Measurements from ENCODE around the gene SNRNP48.

The SNRNP48 gene

DNA sequence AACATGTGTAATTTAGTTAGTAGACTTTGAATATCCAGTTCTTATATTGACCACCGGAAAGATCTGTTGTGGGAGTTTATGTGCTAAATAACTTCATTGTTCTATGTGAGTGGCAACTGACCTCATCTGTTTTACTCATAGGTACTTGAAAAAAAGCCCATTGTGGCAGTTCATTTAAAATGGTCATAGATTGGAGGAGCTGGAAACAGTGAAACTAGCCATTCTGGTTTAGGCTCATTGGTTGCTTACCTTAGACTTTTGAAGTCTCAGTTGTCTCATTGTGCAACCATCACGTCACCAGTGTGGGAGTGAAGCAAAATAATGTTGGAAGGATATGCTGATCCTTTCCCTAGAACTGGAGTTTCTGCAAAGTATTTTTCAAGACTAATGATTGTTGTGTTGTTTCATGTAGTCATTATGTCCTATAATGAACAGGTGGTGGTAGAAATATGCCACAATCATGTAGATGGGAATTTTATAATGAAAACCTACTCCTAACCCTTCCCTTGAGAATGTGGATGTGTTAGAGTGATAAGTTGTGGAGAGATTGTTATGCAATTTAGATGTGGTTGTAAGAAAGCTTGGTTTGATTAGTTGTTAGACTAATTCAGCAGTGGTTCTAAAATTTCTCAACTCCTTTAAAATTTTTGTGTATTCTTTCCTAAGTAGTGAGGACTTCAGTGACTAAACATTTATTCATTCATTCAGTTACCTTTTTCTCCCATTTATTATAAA lies 30.2 kb upstream of the SNRNP48 start:
- no peak for DNase-seq

DNA sequence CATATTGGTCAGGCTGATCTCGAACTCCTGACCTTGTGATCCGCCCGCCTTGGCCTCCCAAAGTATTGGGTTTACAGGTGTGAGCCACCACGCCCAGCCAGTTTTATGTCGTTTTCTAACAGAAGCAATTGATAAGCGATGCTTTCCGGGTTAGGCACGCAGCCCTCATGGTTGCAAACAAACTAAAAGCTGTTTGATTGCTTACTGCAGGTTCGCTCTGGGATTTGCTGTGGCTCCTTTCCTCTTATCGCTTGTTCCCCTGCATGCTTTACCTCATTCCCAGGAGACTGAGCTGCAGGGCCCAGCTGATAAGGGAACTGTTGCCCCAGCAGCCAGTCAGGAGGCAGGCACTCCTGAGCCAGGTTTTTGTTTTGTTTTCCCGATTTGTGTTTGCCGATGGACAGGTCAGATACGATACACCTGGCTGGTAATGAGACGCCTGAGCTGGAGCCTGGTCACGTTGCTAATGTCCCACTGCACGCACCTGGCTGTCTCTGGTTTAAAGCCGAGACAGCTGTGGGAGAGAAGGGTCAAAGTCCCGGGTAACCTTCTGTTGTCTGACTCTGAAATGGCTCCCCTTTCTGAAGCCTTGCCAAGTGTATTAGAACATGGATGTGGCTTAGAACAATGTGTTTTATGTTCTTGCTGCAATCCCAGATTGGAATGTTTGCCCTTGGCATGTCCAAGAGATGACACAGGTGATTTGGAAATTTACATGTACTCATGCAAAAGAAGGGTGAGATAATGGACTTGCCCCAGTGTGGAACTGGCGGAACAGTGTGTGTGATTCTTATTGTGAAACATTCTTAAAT lies 28.6 kb upstream of the SNRNP48 start:
- no peak for DNase-seq

DNA sequence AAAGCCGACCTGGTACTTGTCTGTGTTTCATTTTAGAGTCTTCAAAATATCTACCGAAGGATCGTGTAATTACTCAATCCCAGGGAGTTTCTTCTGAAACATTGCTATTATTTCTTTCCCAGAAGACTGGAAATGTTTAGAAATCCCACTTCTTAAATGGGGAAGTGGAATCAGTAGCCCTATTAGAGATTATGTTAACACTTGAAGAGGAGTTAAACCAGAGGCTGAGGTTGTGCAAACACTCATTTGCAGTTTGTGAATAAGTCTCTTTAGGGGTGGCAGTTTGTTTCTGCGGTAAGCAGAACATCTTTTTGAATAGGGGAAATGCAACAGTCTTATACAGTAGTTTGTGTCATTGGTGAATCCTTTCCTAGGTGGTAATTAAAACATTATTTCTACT lies 27.2 kb upstream of the SNRNP48 start:
- no peak for DNase-seq

DNA sequence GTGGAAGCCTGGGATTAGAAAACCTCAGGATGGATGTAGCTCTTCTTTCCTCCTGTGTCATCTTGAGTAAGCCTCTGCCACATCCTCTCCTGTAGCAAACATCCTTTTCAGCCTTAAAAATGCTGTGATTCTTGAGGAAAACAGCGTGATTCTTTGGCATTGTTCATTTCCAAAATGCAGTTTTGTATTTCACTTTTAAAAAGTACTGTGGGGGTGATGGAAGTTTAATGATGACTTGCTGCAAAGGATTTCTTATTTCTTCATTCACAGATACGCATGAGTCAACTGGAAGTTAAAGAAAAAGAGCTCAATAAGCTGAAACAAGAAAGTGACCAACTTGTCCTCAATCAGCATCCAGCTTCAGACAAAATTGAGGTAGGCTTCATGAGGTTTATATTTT lies 23.9 kb upstream of the SNRNP48 start:
- DNase-seq, result no peak

DNA sequence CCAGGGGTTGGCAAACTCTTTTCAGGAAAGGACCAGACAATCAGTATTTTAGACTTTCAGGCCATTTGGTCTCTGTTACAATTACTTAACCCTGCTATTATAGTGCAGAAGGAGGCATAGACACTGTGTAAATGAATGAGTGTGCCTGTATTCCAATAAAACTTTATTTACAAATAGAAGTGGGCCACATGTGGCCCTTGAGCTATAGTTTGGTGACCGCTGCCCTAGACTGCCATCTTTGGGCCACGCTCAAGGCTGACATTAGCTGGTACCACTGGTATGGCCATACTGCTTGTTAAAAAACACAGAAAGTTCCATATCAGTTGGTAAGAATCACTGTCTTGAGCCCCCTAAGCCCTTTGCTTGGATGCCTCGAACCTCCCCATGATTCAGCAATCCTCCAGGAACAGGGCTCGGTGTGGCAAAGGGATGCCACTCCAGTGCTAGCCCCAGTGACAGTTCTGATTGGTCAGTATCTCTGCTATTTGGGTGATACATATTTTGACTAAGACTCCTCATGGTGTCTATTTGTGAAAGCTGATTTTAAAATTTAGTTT lies 23.3 kb upstream of the SNRNP48 start:
- DNase-seq, result no peak

DNA sequence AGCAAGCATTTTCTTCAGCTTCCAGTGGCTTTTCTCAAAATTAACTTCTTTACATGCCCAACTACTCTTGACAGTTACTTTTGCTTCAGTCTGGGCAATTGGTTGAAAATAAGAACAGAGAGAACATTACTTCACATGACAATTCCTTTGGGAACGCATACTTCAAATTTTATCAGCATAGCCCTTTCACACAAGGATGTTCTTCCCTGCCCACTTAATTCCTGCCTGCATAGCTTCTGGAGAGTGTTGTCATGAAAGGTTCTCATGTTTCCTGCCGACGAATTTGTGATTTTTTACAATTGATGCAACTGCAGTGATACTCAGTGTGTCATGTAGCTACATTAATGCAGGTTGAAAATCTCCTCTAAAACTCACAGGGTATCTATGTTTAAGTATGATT lies 22.0 kb upstream of the SNRNP48 start:
- DNase-seq, result no peak

DNA sequence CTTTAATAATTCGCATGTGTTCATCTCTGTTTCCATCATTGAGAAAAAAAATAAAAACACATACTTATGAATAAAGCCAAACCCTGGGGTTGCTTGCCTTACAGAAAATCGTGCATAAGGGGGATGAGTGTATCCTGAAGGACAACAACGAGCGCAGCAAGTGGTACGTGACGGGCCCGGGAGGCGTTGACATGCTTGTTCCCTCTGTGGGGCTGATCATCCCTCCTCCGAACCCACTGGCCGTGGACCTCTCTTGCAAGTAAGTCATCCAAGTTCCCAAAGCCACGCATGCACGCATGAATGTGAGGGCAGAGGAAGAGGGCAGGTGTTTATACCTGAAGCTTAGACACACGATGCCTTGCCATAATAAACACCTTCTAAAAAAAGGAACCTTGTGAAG lies 20.9 kb upstream of the SNRNP48 start:
- no peak for DNase-seq

DNA sequence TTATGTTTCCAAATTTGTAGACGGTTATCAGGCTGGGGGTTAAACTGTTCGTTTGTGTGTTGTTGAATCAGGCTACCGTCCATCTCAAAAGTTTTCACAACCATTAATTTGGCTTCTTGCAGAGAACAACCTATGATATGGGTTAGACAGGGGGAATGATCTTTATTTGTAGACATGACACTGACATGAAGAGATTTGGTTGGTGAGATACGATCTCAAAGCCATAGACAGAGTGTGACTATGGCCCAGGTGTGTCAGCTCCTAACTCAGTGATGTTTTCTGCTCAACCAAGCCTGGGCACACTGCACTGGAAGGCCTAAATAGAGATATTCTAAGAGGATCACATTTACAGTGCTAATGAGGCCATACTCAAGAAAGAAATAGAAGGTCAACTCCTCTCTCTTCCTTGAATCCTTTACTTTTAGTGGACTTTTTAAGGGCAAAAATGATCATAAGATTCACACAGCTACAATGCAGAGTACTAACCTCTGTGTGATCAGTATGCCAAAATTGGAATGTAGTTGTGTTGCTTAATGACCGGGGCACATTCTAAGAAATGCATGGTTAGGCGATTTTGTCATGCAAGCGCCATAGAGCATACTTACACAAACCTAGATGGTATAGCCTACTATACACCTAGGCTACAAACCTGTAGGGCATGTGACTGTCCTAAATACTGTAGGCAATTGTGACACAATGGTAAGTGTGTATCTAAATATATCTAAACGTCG lies 17.6 kb upstream of the SNRNP48 start:
- no peak for DNase-seq

DNA sequence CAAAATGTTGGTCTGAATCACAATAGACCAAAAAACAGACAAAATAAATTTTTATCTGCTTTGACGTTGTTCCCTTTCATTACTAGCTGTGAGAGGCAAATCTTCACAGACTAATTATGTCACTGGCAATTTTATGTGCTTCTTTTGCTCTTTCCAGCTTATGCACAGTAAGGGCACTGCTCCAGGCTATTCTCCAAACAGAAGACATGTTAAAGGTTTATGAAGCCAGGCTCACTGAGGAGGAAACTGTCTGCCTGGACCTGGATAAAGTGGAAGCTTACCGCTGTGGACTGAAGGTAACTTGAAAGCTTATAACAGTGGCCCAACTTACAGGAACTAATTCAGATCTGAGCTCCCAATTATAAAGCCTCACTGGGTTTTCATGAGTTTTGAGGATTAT lies 15.5 kb upstream of the SNRNP48 start:
- DNase-seq, result no peak

DNA sequence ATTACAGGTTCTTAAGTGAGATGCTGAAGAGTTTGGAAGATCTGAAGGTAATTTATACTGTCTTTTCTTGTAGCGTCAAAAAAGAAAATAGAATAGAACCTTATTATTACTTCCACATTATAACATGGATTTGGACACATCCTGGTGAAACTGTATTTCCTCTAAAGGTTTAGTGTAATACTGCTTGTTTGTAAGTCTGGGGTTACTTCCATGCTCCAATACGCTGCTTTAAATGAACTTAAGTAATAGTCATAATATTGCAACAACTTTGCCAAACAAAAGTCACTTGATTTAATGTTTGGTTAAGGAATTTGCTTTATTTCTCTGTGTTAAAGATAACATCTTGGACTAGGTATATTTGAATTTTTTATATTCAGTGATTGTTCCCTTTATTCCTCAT lies 11.5 kb upstream of the SNRNP48 start:
- DNase-seq, result no peak

DNA sequence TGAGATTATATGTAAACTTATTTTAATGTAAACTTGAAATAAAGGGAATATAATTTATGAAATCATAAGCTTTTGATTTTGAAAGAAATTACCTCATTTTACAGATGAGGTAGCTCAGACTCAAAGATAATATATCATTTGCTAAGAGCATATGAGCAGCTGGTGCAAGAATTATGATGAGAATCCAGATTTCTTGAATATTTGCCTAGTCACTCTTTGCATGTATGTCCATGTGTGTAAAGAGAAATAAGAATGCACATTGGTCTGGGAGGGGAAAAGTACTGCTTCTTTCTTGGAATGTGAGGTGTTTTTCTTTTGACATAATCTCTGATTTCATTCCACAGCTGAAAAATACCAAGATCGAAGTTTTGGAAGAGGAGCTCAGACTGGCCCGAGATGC lies 11.1 kb upstream of the SNRNP48 start:
- DNase-seq, result no peak

DNA sequence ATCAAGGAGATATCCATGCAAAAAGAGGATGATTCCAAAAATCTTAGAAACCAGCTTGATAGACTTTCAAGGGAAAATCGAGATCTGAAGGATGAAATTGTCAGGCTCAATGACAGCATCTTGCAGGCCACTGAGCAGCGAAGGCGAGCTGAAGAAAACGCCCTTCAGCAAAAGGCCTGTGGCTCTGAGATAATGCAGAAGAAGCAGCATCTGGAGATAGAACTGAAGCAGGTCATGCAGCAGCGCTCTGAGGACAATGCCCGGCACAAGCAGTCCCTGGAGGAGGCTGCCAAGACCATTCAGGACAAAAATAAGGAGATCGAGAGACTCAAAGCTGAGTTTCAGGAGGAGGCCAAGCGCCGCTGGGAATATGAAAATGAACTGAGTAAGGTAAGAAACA lies 10.1 kb upstream of the SNRNP48 start:
- DNase-seq, result no peak

DNA sequence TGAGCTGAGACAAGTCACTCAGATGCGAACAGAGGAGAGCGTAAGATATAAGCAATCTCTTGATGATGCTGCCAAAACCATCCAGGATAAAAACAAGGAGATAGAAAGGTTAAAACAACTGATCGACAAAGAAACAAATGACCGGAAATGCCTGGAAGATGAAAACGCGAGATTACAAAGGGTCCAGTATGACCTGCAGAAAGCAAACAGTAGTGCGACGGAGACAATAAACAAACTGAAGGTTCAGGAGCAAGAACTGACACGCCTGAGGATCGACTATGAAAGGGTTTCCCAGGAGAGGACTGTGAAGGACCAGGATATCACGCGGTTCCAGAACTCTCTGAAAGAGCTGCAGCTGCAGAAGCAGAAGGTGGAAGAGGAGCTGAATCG lies 9.5 kb upstream of the SNRNP48 start:
- DNase-seq, result no peak

DNA sequence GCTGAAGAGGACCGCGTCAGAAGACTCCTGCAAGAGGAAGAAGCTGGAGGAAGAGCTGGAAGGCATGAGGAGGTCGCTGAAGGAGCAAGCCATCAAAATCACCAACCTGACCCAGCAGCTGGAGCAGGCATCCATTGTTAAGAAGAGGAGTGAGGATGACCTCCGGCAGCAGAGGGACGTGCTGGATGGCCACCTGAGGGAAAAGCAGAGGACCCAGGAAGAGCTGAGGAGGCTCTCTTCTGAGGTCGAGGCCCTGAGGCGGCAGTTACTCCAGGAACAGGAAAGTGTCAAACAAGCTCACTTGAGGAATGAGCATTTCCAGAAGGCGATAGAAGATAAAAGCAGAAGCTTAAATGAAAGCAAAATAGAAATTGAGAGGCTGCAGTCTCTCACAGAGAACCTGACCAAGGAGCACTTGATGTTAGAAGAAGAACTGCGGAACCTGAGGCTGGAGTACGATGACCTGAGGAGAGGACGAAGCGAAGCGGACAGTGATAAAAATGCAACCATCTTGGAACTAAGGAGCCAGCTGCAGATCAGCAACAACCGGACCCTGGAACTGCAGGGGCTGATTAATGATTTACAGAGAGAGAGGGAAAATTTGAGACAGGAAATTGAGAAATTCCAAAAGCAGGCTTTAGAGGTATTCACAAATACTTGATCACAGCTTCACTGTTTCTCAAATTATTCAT lies 8.9 kb upstream of the SNRNP48 start:
- DNase-seq, result no peak

DNA sequence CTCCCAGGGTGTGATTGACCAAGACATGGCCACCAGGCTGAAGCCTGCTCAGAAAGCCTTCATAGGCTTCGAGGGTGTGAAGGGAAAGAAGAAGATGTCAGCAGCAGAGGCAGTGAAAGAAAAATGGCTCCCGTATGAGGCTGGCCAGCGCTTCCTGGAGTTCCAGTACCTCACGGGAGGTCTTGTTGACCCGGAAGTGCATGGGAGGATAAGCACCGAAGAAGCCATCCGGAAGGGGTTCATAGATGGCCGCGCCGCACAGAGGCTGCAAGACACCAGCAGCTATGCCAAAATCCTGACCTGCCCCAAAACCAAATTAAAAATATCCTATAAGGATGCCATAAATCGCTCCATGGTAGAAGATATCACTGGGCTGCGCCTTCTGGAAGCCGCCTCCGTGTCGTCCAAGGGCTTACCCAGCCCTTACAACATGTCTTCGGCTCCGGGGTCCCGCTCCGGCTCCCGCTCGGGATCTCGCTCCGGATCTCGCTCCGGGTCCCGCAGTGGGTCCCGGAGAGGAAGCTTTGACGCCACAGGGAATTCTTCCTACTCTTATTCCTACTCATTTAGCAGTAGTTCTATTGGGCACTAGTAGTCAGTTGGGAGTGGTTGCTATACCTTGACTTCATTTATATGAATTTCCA lies 4.6 kb upstream of the SNRNP48 start:
- DNase-seq, result no peak

DNA sequence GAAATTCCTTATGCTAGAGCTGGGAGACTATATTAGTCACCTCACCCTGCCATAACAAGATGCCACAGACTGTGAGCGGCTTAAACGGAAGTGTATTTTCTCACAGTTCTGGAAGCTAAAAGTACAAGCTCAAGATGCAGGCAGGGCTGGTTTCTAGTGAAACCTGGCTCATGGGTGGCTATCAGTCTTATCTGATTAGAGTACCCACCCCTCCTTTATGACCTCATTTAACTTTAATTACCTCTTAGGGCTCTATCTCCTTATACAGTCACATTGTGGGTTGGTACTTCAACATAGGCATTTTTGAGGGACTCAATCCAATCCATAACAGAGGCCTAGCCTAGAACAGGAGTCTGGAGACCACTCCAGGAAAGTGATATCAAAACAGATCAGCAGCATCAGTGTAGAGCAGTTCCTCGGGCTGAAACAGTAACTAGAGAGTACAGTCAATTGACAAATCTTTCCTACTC lies 2.3 kb upstream of the SNRNP48 start:
- no peak for DNase-seq

DNA sequence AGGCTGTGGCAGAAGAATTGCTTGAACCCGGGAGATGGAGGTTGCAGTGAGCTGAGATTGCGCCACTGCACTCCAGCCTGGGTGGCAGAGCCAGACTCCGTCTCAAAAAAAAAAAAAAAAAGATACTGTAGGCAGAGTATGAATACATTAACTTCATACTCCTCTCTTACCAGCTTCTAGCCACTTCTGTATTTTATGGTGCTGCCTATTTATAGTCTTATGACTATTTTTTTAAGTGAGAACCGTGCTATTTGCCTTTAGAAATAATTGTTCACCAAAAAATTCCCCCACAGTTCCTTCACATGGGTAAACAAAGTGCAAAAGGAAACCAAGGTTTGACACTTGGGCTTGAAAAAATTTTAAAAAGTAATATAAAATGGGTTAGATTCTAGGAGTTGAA lies 1.5 kb upstream of the SNRNP48 start:
- DNase-seq, result no peak

DNA sequence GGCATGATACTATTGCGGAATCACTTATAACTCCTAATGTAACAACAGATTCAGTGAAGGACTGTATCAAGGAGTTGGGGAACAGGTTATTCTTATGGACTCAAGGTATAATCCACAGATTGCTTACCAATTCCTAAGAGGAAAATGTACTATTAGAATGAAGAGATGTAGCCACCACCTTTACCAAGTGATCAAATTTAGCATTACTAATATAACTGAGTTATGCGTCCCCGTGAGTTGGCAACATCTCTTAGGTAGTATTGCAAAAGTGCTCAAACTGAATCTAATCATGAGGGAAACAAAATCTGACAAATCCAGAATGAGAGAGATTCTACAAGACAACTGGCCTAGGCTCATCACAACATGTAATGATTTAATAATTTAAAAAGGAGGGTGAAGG lies 777 bp upstream of the SNRNP48 start:
- DNase-seq, result no peak

DNA sequence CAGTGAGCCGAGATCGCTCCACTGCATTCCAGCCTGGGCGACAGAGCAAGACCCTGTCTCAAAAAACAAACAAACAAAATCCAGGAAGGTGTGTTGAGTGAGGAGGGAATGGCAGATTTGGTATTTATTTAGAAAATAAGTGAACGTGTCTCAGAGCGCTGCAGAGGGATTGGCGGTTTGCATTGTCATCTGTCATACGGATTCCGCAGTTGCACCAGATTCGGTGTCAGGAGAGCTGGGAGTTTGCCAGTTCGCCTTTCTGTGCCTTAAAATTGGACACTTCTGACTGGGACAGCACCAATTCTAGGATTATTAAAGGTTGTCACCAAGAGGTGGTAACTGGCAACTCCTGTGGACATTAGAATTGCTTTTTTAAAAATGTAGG lies 912 bp downstream of the SNRNP48 start:
- no peak for DNase-seq

DNA sequence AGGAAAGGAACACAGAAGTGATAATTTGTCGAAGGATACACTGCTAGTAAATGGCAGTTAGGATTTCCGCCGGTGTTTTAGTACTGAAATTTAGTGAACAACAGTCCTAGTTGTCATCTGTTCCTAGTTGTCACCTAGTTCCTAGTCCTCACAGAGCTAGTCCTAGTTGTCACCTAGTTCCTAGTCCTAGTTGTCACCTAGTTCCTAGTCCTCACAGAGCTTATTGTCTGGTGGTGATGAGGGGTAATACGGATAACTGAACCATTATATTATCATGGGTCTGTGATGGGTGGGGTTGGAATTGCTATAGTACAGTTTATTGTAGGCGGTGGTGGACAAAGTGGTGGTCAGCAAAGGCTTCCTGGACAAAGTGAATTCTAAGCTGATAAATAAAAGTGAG lies 1.8 kb downstream of the SNRNP48 start:
- no peak for DNase-seq

DNA sequence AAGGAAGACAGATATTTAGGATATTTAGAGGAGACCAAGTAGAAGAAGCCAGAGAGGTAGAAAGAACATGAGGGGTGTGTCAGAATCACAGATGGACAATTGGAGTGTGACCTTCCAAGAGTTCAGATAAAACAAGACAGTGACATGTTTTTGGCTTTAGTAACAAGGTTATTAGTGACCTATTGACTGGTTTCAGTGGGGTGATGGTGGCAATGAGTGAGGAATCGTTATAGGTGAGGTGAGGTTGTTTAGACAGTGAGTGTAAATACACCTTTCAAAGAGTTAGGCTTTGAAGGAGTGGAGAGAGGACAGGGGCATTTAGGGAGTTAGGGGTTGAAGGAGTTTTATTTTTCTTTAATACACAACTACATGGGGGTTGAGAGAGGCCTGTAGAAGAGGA lies 3.2 kb downstream of the SNRNP48 start:
- no peak for DNase-seq

DNA sequence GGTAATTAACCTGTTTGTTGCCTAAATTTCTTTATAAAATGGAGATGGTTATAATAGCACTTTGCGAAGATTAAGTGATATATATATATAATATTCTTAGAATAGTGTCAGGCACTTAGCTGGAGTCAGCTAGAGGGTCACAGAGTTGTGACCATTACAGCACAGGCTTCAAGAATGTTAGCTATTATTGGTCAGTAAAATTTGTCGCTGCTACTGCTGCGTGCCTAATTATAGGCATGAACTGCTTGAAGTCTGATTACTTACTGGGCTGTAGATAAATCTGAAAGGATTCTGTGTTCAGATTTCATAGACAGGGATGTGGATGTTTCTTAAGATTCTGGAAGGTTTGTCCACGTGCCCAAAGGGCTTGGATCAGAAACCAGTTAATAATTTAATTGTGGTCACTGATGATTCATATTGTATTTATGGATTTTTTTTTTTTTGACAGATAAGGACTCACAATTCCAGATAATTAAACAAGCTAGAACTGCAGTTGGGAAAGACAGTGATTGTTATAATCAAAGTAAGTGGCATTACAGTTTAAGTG lies 4.7 kb downstream of the SNRNP48 start:
- no peak for DNase-seq
